Left ventricle myocardium inferior (tissue), 1 donor: ENCODE data around the gene ZNF606. TPM values are rescaled to one million over a fixed set of nuclear protein-coding genes. Genes with fewer than 3 reads are reported as not detected.

Experiments used
- DNase-seq: peaks from one replicate; pipeline ENCODE4 v3.0.0-alpha.2; 2020
- H3K27ac ChIP-seq: fragments of 200-600 bp; replicated peaks from 2 replicates; pipeline ENCODE4 v1.8.0; 2021
- H3K27me3 ChIP-seq: fragments of 200-600 bp; 2 replicates; pipeline ENCODE4 v1.8.0; 2021; ENCODE audit warnings: low read depth
- H3K36me3 ChIP-seq: fragments of 200-600 bp; 2 replicates; pipeline ENCODE4 v1.8.0; 2021
- H3K4me1 ChIP-seq: fragments of 200-600 bp; 2 replicates; pipeline ENCODE4 v1.8.0; 2021
- H3K4me3 ChIP-seq: fragments of 200-600 bp; 2 replicates; pipeline ENCODE4 v1.8.0; 2021; ENCODE audit warnings: mild to moderate bottlenecking, moderate library complexity
- H3K9me3 ChIP-seq: fragments of 200-600 bp; replicated peaks from 2 replicates; pipeline ENCODE4 v1.8.0; 2021
- intact Hi-C: fragments of 100-400 bp; cut with micrococcal nuclease; formaldehyde crosslinking; loops from one replicate; pipeline ENCODE4 v1.11.0; 2022
- total RNA-seq: library from RNA; stranded (reverse); fragmentation: NEBNext Ultra II Directional; extraction: Animal tissue kit (Norgen Biotek cat#: 25700); gene quantifications from one replicate; pipeline ENCODE4 v1.2.1, GENCODE V29; 2021
- TF ChIP-seq, protein P1 (sequence below): fragments of 200-600 bp; IDR thresholded peaks from 2 replicates; pipeline ENCODE4 v1.8.0; 2021; ENCODE audit warnings: antibody characterized with exemption, mild to moderate bottlenecking, borderline replicate concordance
- donor health status: DM: no; HTN: yes; CAD: no; lungs with severe emphysema.

The ZNF606 gene
- total RNA-seq, 1 donor from 2014 or later: 13.7 TPM

DNA sequence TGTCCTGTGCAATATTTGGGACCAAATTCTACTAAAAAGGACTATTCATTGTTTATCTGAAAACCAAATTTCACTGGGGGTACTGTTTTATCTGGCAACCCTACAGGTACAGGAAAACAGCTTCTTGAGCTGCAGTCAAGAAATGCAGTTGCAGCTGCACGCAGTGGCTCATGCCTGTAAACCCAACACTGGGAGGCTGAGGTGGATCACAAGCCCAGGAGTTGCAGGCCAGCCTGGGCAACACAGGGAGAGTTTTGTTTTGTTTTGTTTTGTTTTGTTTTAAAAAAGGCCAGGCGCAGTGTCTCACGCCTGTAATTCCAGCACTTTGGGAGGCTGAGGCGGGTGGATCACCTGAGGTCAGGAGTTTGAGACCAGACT lies 19.7 kb upstream of the ZNF606 start:
- peaks cover 6% of the 10 kb centered on the region for H3K4me1 ChIP-seq
- no peak overlapping the region for H3K4me3 ChIP-seq
- H3K27ac ChIP-seq: no peak overlapping the region
- H3K9me3 ChIP-seq: peaks cover 10% of the 10 kb centered on the region
- intact Hi-C loops: no loop called here
- peaks cover 13% of the 10 kb centered on the region for H3K27me3 ChIP-seq
- TF ChIP-seq, protein P1, sequence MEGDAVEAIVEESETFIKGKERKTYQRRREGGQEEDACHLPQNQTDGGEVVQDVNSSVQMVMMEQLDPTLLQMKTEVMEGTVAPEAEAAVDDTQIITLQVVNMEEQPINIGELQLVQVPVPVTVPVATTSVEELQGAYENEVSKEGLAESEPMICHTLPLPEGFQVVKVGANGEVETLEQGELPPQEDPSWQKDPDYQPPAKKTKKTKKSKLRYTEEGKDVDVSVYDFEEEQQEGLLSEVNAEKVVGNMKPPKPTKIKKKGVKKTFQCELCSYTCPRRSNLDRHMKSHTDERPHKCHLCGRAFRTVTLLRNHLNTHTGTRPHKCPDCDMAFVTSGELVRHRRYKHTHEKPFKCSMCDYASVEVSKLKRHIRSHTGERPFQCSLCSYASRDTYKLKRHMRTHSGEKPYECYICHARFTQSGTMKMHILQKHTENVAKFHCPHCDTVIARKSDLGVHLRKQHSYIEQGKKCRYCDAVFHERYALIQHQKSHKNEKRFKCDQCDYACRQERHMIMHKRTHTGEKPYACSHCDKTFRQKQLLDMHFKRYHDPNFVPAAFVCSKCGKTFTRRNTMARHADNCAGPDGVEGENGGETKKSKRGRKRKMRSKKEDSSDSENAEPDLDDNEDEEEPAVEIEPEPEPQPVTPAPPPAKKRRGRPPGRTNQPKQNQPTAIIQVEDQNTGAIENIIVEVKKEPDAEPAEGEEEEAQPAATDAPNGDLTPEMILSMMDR: no peak
- H3K36me3 ChIP-seq: no peaks in the 10 kb centered on the region
- no peak for DNase-seq

DNA sequence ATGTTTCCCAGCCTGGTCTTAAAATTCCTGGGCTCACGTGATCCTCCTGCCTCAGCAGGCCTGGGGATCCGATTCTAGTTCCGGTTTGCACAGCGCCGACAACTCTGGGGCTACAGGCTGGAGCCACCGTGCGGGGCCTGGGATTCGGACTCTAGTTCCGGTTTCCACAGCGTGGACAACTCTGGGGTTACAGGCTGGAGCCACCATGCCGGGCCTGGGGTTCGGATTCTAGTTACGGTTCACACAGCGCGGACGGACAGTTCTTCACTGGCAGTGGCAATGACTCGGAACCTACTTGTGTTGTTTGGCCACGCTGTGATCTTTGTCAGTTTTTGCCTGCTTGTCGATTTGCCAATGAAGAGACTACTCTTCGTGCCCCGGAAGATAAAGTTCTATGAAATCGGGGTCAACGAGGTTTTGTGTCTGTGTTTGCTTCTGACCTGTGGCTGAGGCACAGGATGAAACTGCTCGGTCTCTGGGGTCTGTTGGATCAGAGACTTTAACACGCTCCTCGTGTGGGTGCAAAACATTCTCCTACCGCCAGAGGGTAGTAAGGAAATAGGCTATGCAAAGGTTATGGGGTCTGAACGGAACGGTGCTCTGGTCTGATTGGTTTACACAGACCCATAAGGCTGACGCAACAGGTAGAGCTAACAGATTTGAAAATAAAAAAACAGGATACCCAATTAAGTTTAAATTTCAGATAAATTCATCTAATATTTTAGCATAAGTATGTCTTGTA lies 19.1 kb upstream of the ZNF606 start:
- no peak for DNase-seq
- Histone ChIP-seq H3K27ac (no peak overlapping the region), H3K27me3 (peaks cover 13% of the 10 kb centered on the region), H3K9me3 (peaks cover 10% of the 10 kb centered on the region), H3K4me1 (peaks cover 6% of the 10 kb centered on the region), H3K4me3 (no peak overlapping the region), H3K36me3 (no peaks in the 10 kb centered on the region)
- intact Hi-C loops: loop anchor here (2.0 kb wide), 1 partner anchor 135 kb away; no protein-coding TSS in a partner anchor
- TF ChIP-seq, protein P1: peak; percentile 86

DNA sequence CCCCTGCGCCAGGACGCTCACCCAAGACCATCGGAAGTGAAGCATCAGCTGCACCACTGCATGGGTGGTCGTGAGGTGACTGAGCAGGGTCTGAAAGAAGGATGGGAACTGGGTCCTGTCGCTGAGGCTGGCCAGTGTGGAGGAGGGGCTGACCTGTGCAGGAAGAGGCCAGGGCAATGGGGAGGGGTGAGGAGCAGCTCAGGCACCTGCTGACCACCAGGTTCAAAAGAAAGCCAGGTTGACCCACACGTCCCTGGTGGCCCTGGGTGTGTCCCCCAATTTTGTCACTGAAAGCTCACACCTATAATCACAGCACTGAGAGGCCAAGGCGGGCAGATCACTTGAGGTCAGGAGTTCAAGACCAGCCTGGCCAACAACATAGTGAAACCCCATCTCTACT lies 17.5 kb upstream of the ZNF606 start:
- no peak for DNase-seq
- Histone ChIP-seq H3K4me1 (peaks cover 6% of the 10 kb centered on the region), H3K27me3 (peaks cover 13% of the 10 kb centered on the region), H3K9me3 (peaks cover 9% of the 10 kb centered on the region), H3K36me3 (no peaks in the 10 kb centered on the region), H3K27ac (no peak overlapping the region), H3K4me3 (no peak overlapping the region)
- TF ChIP-seq, protein P1: no peak
- intact Hi-C loops: loop anchor here (2.0 kb wide), 1 partner anchor 137 kb away; no protein-coding TSS in a partner anchor

DNA sequence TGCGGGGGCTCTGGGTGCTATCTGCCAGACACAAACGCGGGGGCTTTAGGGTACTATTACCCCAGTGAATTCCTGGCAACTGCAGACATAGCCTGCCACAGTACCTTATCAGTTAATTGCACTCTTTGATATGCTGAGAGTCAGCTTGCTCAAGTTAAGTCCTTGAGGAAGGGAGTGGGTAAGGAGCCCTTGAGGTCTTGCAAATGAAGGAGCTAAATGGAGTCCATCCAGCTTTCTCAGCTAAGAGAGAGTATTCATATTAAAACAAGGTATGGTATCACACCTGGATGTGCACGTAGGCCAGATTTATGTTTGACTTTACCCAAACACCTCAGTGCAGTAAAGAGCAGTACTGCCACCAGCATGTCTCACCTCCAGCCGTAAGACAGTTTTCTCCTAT lies 11.5 kb upstream of the ZNF606 start:
- no peak overlapping the region for H3K27ac ChIP-seq
- TF ChIP-seq, protein P1: no peak
- H3K36me3 ChIP-seq: no peaks in the 10 kb centered on the region
- peaks cover 3% of the 10 kb centered on the region for H3K27me3 ChIP-seq
- intact Hi-C loops: no loop called here
- H3K4me3 ChIP-seq: no peak overlapping the region
- peaks cover 11% of the 10 kb centered on the region for H3K4me1 ChIP-seq
- DNase-seq: no peak
- peaks cover 48% of the 10 kb centered on the region for H3K9me3 ChIP-seq

DNA sequence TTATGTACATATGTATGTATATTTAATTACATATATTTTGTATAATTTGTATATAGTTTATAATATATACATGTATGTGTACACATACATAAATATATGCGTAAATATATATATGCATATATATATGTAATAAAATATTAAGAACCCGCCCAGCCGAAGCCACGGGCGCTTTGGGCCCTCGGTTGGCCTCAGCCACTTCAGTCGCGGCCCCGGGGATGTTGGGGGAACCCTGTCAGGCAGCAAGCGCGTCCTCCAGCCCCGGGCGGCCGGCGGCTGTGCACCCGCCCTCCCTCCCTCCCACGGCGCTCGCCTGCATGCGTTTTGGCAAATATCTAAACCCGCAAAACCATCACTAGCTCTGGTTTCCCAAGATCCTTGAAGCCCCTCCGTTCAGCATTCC lies 7.9 kb upstream of the ZNF606 start:
- H3K9me3 ChIP-seq: peaks cover 80% of the 10 kb centered on the region
- TF ChIP-seq, protein P1: no peak
- peak overlapping the region; percentile 65 for H3K4me3 ChIP-seq
- no peak overlapping the region for H3K27ac ChIP-seq
- no peaks in the 10 kb centered on the region for H3K27me3 ChIP-seq
- H3K4me1 ChIP-seq: peaks cover 14% of the 10 kb centered on the region
- intact Hi-C loops: no loop called here
- no peak for DNase-seq
- H3K36me3 ChIP-seq: peaks cover 26% of the 10 kb centered on the region
